GM12873 (cell line): Measurements from ENCODE around the gene IFITM2.

Experiments used
- TF ChIP-seq, protein P1 (sequence below): IDR thresholded peaks from 2 replicates; pipeline ENCODE4 v1.5.1; 2012; ENCODE audit warnings: low read depth, mild to moderate bottlenecking, moderate library complexity, low read length, control low read depth; ENCODE audit not compliant: insufficient read depth; ENCODE audit errors: missing control alignments

The IFITM2 gene

GRCh38 chr11:334264-334994 is 26.8 kb downstream of the IFITM2 start:
- TF ChIP-seq, protein P1, sequence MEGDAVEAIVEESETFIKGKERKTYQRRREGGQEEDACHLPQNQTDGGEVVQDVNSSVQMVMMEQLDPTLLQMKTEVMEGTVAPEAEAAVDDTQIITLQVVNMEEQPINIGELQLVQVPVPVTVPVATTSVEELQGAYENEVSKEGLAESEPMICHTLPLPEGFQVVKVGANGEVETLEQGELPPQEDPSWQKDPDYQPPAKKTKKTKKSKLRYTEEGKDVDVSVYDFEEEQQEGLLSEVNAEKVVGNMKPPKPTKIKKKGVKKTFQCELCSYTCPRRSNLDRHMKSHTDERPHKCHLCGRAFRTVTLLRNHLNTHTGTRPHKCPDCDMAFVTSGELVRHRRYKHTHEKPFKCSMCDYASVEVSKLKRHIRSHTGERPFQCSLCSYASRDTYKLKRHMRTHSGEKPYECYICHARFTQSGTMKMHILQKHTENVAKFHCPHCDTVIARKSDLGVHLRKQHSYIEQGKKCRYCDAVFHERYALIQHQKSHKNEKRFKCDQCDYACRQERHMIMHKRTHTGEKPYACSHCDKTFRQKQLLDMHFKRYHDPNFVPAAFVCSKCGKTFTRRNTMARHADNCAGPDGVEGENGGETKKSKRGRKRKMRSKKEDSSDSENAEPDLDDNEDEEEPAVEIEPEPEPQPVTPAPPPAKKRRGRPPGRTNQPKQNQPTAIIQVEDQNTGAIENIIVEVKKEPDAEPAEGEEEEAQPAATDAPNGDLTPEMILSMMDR: no peak

DNA sequence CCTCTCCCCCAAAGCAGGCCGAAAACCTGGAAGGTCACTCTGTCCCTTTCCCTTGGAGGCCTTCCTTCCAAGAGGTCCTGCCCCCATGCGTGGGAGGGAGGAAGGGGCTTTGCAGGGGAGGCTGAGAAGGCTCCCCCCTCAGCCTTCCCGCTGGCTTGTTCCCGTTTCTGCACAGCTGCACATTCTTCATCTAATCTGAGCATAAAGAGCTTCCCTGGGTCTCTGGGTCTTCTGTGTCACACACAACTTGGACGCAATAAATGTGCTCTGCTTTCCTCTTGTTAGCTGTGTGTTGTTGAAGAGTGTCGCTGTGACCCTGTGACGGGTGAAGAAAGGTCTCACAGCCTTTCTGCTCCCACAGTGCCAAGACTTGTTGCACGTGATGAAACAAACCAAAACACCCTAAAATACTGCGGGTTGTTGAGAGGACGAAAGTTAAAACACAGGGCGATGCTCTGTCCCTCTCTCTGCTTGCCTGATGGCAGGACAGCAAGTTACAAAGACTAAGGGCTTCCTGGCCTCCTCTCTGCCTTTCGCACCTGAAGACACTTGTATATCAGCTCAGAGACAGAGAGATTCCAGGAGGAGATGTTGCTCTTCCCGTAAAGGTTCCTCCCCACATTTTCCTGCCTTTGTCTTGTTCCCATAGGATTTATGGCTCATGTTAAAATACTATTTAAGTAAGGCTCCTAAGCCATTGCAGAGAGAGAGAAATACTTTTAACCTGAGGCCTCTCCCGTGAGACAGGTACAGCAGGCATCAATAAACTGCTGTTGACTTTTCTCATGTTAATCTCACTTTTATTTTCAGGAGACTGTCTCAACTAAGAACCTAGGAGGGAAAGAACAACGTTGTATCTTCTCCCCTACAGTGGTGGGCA is 28.4 kb downstream of the IFITM2 start:
- TF ChIP-seq, protein P1: no peak

- TF ChIP-seq, protein P1: no peak
Observed at GRCh38 chr11:336659-337198, 29.1 kb downstream of the IFITM2 start.

GRCh38 chr11:337711-338110 is 30.1 kb downstream of the IFITM2 start:
- TF ChIP-seq, protein P1: no peak

- TF ChIP-seq, protein P1: no peak
Observed at GRCh38 chr11:339963-340362, 32.3 kb downstream of the IFITM2 start.

DNA sequence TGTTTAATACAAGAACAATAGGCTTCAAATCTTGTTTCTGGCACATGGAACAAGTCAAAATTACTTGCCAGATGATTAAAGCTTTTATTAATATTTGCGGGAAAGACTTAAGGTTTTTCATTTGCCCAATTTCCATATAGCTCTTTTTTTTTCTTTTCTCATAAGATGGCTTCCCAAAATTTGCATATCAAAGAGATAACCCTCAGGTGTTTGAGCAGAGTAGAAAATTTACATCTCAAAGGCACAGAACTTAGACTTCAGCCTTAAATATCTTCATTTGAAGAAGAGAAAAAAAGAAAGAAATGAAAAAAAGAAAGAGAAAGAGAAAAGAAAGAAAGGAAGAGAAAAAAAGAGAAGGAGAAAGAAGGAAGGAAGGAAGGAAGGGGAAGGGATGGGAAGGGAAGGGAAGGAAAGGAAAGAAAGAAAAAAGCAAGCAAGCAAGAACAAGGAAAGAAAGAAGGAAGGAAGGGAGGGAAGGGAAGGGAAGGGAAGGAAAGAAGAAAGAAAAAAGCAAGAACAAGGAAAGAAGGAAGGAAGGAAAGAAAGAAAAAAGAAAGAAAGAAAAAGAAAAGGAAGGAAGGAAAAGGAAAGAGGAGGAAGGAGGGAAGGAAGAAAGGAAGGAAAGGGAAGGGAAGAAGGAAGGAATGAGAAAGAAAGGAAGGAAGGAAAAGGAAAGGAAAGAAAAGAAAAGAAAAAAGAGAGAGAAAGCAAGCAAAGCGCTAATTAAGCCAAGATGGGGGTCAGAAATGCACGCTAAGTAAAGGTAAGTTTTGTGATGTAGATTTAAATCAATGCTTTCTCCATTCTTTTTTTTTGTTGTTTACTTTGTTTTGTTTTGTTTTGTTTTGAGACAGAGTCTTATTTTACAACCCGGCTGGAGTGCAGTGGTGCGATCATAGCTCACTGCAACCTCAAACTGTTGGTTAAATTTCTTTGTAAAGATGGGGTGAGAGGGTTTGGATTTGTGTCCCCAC is 33.2 kb downstream of the IFITM2 start:
- TF ChIP-seq, protein P1: no peak
